Measurements from ENCODE around the gene PSAP. TPM values are rescaled to one million over a fixed set of nuclear protein-coding genes. Genes with fewer than 3 reads are reported as not detected.

PSAP gene
- total RNA-seq, 1 experiment from 2014 or later, result 397 TPM

DNA sequence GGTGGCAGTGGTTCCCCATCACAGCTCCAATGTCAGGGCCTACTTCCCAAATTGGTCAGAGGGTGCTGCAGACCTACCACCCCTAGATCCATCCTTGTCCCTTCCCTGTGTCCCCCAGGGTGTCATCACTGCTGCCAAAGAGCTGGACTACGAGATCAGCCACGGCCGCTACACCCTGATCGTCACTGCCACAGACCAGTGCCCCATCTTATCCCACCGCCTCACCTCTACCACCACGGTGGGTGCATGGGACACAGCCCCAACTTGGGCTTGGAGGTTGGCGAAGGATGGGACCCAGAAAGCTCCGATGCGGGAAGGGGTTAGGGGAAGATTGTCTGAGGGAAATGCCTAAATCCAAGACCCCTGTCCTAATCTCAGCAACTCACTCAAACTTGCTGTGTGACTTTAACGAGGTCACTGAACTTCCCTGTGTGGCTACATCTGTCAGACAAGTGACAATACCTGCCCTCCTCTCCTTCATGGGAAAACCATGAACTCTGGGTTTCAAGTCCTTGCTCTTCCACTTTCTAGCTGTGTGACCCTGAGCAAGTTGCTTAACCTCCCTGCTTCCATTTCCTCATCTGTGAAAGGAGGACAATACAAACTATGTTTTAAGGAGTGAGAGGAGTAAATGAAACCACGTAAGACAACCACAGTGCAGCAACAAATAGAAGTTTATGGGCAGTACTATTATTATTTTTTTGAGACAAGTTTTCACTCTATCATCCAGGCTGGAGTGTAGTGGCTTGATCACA is 72.8 kb downstream of the PSAP start:
- POLR2A ChIA-PET, result no interaction called here
- Mint-ChIP-seq H3K4me1 (peaks cover 19% of the 10 kb centered on the region), H3K4me3 (no peak overlapping the region), H3K27ac (no peak overlapping the region), H3K27me3 (ENCODE audit: low read depth) (peaks cover 15% of the 10 kb centered on the region), H3K9me3 (peaks cover 6% of the 10 kb centered on the region), H3K36me3 (0 out of 2 replicates have a peak, but pooled peaks cover 2% of the 10 kb centered on the region)
- no peak for TF ChIP-seq ATF2 (CRISPR knock-in tag; IDR thresholded peaks at IDR 0.05; ENCODE audit: borderline replicate concordance, low read depth)
- no peak for TF ChIP-seq NFYB (CRISPR knock-in tag; conservative IDR thresholded peaks at IDR 0.05; ENCODE audit: low read depth)
- no peak for TF ChIP-seq ZNF416 (CRISPR knock-in tag; IDR thresholded peaks at IDR 0.05)
- no peak for TF ChIP-seq ELF4 (CRISPR knock-in tag; IDR thresholded peaks at IDR 0.05; ENCODE audit: low read depth)
- no peak for TF ChIP-seq ETV6 (CRISPR knock-in tag; IDR thresholded peaks at IDR 0.05)
- DNase-seq (ENCODE audit: low spot score), result no peak
- no peak for ATAC-seq
- CTCF ChIA-PET, result interaction anchor here (0.8 kb wide), 1 partner anchor 53 kb away, joined by 3 read pairs; no protein-coding TSS in a partner anchor

DNA sequence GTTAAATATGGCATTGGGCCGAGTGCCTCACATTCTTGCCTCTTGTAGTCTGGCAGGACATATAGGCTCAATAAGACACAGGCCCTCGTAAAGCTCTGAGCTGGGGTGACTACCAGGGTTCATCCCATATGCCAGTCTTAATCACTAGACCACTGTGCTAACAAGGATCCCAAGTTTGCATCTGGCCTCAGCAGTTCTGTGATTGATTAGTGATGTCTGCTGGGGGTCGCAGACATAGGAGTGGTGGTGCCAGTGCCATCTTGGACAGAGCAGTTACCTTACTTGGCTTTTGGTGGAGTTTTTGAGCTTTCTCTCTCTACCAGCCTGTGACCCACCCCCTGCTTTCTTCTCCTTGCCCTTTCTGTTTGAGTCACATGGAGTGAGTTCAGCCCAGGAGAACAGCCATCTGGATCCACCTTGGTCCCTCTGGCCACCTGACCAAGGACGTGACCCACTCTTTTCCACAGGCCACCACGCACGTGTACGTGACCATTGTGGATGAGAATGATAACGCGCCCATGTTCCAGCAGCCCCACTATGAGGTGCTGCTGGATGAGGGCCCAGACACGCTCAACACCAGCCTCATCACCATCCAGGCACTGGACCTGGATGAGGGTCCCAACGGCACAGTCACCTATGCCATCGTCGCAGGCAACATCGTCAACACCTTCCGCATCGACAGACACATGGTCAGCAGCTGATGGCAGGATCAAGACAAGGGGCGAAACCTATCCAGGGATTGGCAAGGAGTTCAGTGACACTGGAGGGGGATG is 73.7 kb downstream of the PSAP start:
- Mint-ChIP-seq H3K27me3 (ENCODE audit: low read depth) (peaks cover 23% of the 10 kb centered on the region), H3K36me3 (0 out of 2 replicates have a peak, but pooled peaks cover 2% of the 10 kb centered on the region), H3K4me1 (peaks cover 10% of the 10 kb centered on the region), H3K27ac (peak overlapping the region; percentile 65; the same call in 1 of the 2 replicates), H3K9me3 (peaks cover 6% of the 10 kb centered on the region), H3K4me3 (no peak overlapping the region)
- TF ChIP-seq TP53 (CRISPR knock-in tag; IDR thresholded peaks at IDR 0.05), result no peak
- ChIA-PET POLR2A (no interaction called here), CTCF (interaction anchor here (0.8 to 1.2 kb wide), 4 partner anchors 9 to 119 kb away, joined by 3 to 7 read pairs (median 4); no protein-coding TSS in a partner anchor)
- ATAC-seq, result no peak
- no peak for DNase-seq (ENCODE audit: low spot score)

- Mint-ChIP-seq H3K4me3 (no peak overlapping the region), H3K27me3 (ENCODE audit: low read depth) (peaks cover 32% of the 10 kb centered on the region), H3K4me1 (peaks cover 7% of the 10 kb centered on the region; the same call in 1 of the 2 replicates), H3K36me3 (0 out of 2 replicates have a peak, but pooled peaks cover 2% of the 10 kb centered on the region), H3K27ac (no peak overlapping the region), H3K9me3 (peaks cover 6% of the 10 kb centered on the region)
- CTCF ChIA-PET, result interaction anchor here (0.6 to 1.5 kb wide), 6 partner anchors 17 to 120 kb away, joined by 3 to 5 read pairs (median 4); no protein-coding TSS in a partner anchor
- TF ChIP-seq, protein P1, sequence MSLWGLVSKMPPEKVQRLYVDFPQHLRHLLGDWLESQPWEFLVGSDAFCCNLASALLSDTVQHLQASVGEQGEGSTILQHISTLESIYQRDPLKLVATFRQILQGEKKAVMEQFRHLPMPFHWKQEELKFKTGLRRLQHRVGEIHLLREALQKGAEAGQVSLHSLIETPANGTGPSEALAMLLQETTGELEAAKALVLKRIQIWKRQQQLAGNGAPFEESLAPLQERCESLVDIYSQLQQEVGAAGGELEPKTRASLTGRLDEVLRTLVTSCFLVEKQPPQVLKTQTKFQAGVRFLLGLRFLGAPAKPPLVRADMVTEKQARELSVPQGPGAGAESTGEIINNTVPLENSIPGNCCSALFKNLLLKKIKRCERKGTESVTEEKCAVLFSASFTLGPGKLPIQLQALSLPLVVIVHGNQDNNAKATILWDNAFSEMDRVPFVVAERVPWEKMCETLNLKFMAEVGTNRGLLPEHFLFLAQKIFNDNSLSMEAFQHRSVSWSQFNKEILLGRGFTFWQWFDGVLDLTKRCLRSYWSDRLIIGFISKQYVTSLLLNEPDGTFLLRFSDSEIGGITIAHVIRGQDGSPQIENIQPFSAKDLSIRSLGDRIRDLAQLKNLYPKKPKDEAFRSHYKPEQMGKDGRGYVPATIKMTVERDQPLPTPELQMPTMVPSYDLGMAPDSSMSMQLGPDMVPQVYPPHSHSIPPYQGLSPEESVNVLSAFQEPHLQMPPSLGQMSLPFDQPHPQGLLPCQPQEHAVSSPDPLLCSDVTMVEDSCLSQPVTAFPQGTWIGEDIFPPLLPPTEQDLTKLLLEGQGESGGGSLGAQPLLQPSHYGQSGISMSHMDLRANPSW (CRISPR knock-in tag; conservative IDR thresholded peaks at IDR 0.05; ENCODE audit: low read depth), result no peak
- TF ChIP-seq MXD4 (CRISPR knock-in tag; IDR thresholded peaks at IDR 0.05; ENCODE audit: borderline replicate concordance) (no peak), CREM (CRISPR knock-in tag; IDR thresholded peaks at IDR 0.05) (no peak), ZNF671 (CRISPR knock-in tag; IDR thresholded peaks at IDR 0.05) (no peak), FOXP1 (CRISPR knock-in tag; IDR thresholded peaks at IDR 0.05; ENCODE audit: borderline replicate concordance) (no peak), FOXJ3 (CRISPR knock-in tag; IDR thresholded peaks at IDR 0.05; ENCODE audit: borderline replicate concordance) (no peak), SMAD3 (CRISPR knock-in tag; IDR thresholded peaks at IDR 0.05; ENCODE audit: borderline replicate concordance) (no peak)
- TF ChIP-seq, protein P2, sequence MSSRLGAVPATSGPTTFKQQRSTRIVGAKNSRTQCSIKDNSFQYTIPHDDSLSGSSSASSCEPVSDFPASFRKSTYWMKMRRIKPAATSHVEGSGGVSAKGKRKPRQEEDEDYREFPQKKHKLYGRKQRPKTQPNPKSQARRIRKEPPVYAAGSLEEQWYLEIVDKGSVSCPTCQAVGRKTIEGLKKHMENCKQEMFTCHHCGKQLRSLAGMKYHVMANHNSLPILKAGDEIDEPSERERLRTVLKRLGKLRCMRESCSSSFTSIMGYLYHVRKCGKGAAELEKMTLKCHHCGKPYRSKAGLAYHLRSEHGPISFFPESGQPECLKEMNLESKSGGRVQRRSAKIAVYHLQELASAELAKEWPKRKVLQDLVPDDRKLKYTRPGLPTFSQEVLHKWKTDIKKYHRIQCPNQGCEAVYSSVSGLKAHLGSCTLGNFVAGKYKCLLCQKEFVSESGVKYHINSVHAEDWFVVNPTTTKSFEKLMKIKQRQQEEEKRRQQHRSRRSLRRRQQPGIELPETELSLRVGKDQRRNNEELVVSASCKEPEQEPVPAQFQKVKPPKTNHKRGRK (CRISPR knock-in tag; IDR thresholded peaks at IDR 0.05; ENCODE audit: borderline replicate concordance), result no peak
- TF ChIP-seq, protein P3, sequence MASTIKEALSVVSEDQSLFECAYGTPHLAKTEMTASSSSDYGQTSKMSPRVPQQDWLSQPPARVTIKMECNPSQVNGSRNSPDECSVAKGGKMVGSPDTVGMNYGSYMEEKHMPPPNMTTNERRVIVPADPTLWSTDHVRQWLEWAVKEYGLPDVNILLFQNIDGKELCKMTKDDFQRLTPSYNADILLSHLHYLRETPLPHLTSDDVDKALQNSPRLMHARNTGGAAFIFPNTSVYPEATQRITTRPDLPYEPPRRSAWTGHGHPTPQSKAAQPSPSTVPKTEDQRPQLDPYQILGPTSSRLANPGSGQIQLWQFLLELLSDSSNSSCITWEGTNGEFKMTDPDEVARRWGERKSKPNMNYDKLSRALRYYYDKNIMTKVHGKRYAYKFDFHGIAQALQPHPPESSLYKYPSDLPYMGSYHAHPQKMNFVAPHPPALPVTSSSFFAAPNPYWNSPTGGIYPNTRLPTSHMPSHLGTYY (CRISPR knock-in tag; IDR thresholded peaks at IDR 0.05), result no peak
- POLR2A ChIA-PET, result no interaction called here
- DNase-seq (ENCODE audit: low spot score) (no peak), ATAC-seq (no peak)
These were observed 74.5 kb downstream of the PSAP start for GRCh38 chr10:71776481-71776925.
